HCT116 (cell line): ENCODE results near the gene SPRED1. TPM values are rescaled to one million over a fixed set of nuclear protein-coding genes. Genes with fewer than 3 reads are reported as not detected.

Source experiments
- ATAC-seq: fragments of 200-7000 bp; cut with Tn5 transposase; 2 replicates; pipeline ENCODE4 v1.9.1; 2020; ENCODE audit warnings: mild to moderate bottlenecking, moderate library complexity
- BruUV-seq: library from RNA; stranded (reverse); fragments of 400-500 nt; replicated peaks from 2 replicates; lab custom pipeline; 2021; lab: Mats Ljungman, UMichigan
- CTCF ChIA-PET: fragments of 300-600 bp; sonication (Branson Sonifier 250); formaldehyde crosslinking; loops from one replicate; lab custom pipeline; 2021; ENCODE audit warnings: antibody characterized with exemption; lab: Charles Lee
- POLR2A ChIA-PET: fragments of 300-600, 350-600 bp; sonication (Branson Sonifier 250); formaldehyde crosslinking; loops from one replicate; lab custom pipeline; 2021; ENCODE audit warnings: antibody characterized with exemption; lab: Charles Lee
- RAD21 ChIA-PET, 2 experiments: fragments of 300-600 bp; sonication (Branson Sonifier 250); formaldehyde crosslinking; loops; one replicate each; lab custom pipeline; 2023; ENCODE audit warnings: low total read pairs in 2 of 2; ENCODE audit not compliant: uncharacterized antibody in 2 of 2, unreplicated experiment in 2 of 2, low non-redundant PET in 1 of 2; lab: Charles Lee
- DNase-seq: peaks from one replicate; pipeline ENCODE4 v3.0.0-alpha.2; 2010; ENCODE audit warnings: low read depth, low spot score
- H2AFZ ChIP-seq: fragments of 200-600 bp; shearing (Covaris generic), sonication (generic); 2 replicates; pipeline ENCODE4 v1.6.1; 2017; ENCODE audit warnings: low read depth, mixed run types, mixed read lengths, antibody characterized with exemption, low read length; ENCODE audit not compliant: poor library complexity, severe bottlenecking
- H3K27ac ChIP-seq: 2 replicates; pipeline ENCODE4 v1.5.1; 2012; ENCODE audit warnings: low read depth, low read length
- H3K27me3 ChIP-seq: fragments of 200-600 bp; sonication (generic); 2 replicates; pipeline ENCODE4 v1.6.1; 2016; ENCODE audit warnings: mixed run types, low read length, mixed read lengths; ENCODE audit not compliant: insufficient read depth
- H3K36me3 ChIP-seq, 2 experiments: fragments of 200-500 bp in 1 of 2; fragments of 200-600 bp in 1 of 2; sonication (Bioruptor generic) in 1 of 2; sonication (generic) in 1 of 2; 2 replicates each; pipeline versions ENCODE4 v1.5.1 to v1.6.1; 2014 to 2016; ENCODE audit warnings: low read length in 2 of 2, inconsistent platforms in 1 of 2, mixed read lengths in 1 of 2, mixed run types in 1 of 2; ENCODE audit not compliant: insufficient read depth in 2 of 2, control insufficient read depth in 1 of 2
- H3K4me1 ChIP-seq, 2 experiments: fragments of 200-600 bp in 1 of 2; sonication (generic) in 1 of 2; 2 replicates each; pipeline versions ENCODE4 v1.5.1 to v1.6.1; 2012 to 2017; ENCODE audit warnings: low read length in 2 of 2, inconsistent platforms in 1 of 2, mild to moderate bottlenecking in 1 of 2, mixed read lengths in 1 of 2, mixed run types in 1 of 2, moderate library complexity in 1 of 2; ENCODE audit not compliant: insufficient read depth in 2 of 2, control insufficient read depth in 1 of 2
- H3K4me2 ChIP-seq: fragments of 200-600 bp; sonication (generic); 2 replicates; pipeline ENCODE4 v1.6.1; 2017; ENCODE audit warnings: mixed run types, low read length, mixed read lengths
- H3K4me3 ChIP-seq, 2 experiments: fragments of 200-600 bp in 1 of 2; sonication (generic) in 1 of 2; replicated peaks in 1 of 2; 2 replicates each; pipeline ENCODE4 v1.5.1; 2011 to 2016; ENCODE audit warnings: low read length in 2 of 2, control low read depth in 1 of 2, low read depth in 1 of 2, mild to moderate bottlenecking in 1 of 2, mixed read lengths in 1 of 2, mixed run types in 1 of 2
- H3K79me2 ChIP-seq: fragments of 200-600 bp; sonication (generic); 2 replicates; pipeline ENCODE4 v1.6.1; 2017; ENCODE audit warnings: mild to moderate bottlenecking, mixed run types, low read length, moderate library complexity, mixed read lengths; ENCODE audit not compliant: insufficient read depth
- H3K9ac ChIP-seq: fragments of 200-600 bp; sonication (generic); 2 replicates; pipeline ENCODE4 v1.6.1; 2016; ENCODE audit warnings: low read length, mixed read lengths
- H3K9me2 ChIP-seq: fragments of 200-600 bp; sonication (generic), shearing (Covaris generic); 2 replicates; pipeline ENCODE4 v1.6.1; 2017; ENCODE audit warnings: mixed run types, mild to moderate bottlenecking, moderate library complexity; ENCODE audit not compliant: insufficient read depth
- H3K9me3 ChIP-seq, 2 experiments: fragments of 200-500 bp in 1 of 2; fragments of 200-600 bp in 1 of 2; sonication (Bioruptor generic) in 1 of 2; sonication (generic) in 1 of 2; 2 replicates each; pipeline ENCODE4 v1.6.1; 2014 to 2017; ENCODE audit warnings: low read length in 2 of 2, mixed read lengths in 2 of 2, inconsistent platforms in 1 of 2, low read depth in 1 of 2, mild to moderate bottlenecking in 1 of 2, mixed run types in 1 of 2, moderate library complexity in 1 of 2; ENCODE audit not compliant: control insufficient read depth in 1 of 2, insufficient read depth in 1 of 2
- H4K20me1 ChIP-seq: fragments of 200-600 bp; sonication (generic), shearing (Covaris generic); 2 replicates; pipeline ENCODE4 v1.6.1; 2017; ENCODE audit warnings: mixed run types, mild to moderate bottlenecking, moderate library complexity; ENCODE audit not compliant: insufficient read depth
- EGR1 ChIP-seq: IDR thresholded peaks from 2 replicates; pipeline ENCODE4 v1.6.1; 2012; ENCODE audit warnings: low read depth
- EZH2 ChIP-seq: fragments of 200-600 bp; sonication (generic); IDR thresholded peaks from 2 replicates; pipeline ENCODE4 v1.6.1; 2017; ENCODE audit warnings: antibody characterized with exemption, mixed run types
- POLR2AphosphoS5 ChIP-seq: IDR thresholded peaks from 2 replicates; pipeline ENCODE4 v1.6.1; 2011; ENCODE audit warnings: mild to moderate bottlenecking, low read depth, low read length, moderate library complexity
- RAD21 ChIP-seq: IDR thresholded peaks from 2 replicates; pipeline ENCODE4 v1.6.1; 2012; ENCODE audit warnings: low read depth, mild to moderate bottlenecking
- SIN3A ChIP-seq: IDR thresholded peaks from 2 replicates; pipeline ENCODE4 v1.6.1; 2012; ENCODE audit warnings: low read depth
- YY1 ChIP-seq: IDR thresholded peaks from 2 replicates; pipeline ENCODE4 v1.6.1; 2011; ENCODE audit warnings: low read length, low read depth, moderate library complexity, mild to moderate bottlenecking; ENCODE audit not compliant: insufficient replicate concordance; ENCODE audit errors: extremely low read depth
- intact Hi-C: fragments of 100-400 bp; cut with micrococcal nuclease; formaldehyde crosslinking; loops from 2 replicates; pipeline ENCODE4 v1.10.0; 2022
- total RNA-seq: library from RNA; stranded (reverse); gene quantifications from one replicate; pipeline ENCODE4 v1.2.1, GENCODE V29; 2021; ENCODE audit not compliant: unreplicated experiment

SPRED1 gene
- total RNA-seq, 1 experiment from 2014 or later: 24.7 TPM

- ATAC-seq (no peak), DNase-seq (no peak)
- intact Hi-C loops: no loop called here
- ChIA-PET POLR2A (no interaction called here), RAD21 (no interaction called here), CTCF (no interaction called here)
- peaks cover 8 to 18% of the 10 kb centered on the region in 2 experiments for H3K4me1 ChIP-seq
- TF ChIP-seq RAD21: no peak
- TF ChIP-seq SIN3A: no peak
- no peak for TF ChIP-seq EGR1
- peaks cover 31% of the 10 kb centered on the region; the same call in 1 of the 2 replicates for H4K20me1 ChIP-seq
- no peak overlapping the region for H3K4me2 ChIP-seq
- H3K79me2 ChIP-seq: peaks cover 100% of the 10 kb centered on the region
- no peaks in the 10 kb centered on the region for H3K27me3 ChIP-seq
- no peaks in the 10 kb centered on the region for H3K36me3 ChIP-seq
- no peak overlapping the region for H3K4me3 ChIP-seq
- no peak overlapping the region for H3K9ac ChIP-seq
- no peaks in the 10 kb centered on the region for H3K9me3 ChIP-seq
- no peak overlapping the region for H3K27ac ChIP-seq
- H2AFZ ChIP-seq: no peak overlapping the region
- BruUV-seq: no TSS peak
- no peaks in the 10 kb centered on the region for H3K9me2 ChIP-seq
Measured at GRCh38 chr15:38257676-38258075, 5.0 kb downstream of the SPRED1 start.

DNA sequence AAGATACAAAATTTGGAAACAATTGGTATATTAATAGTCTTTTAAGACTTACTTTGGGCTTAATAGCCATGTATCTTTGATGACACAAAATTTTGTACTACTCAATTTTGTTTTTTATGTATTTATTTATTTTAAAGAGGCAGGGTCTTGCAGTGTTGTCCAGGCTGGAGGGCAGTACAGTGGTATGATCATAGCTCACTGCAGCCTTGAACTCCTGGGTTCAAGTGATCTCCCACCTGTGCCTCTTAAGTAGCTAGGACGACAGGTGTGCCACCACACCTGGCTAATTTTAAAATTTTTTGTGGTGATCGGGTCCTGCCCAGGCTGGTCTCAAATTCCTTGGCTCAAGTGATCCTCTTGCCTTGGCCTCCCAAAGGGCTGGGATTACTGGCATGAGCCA lies 6.5 kb downstream of the SPRED1 start:
- no peak overlapping the region for H3K9ac ChIP-seq
- H3K27ac ChIP-seq: no peak overlapping the region
- H3K36me3 ChIP-seq: no peaks in the 10 kb centered on the region
- no peaks in the 10 kb centered on the region for H3K9me2 ChIP-seq
- H3K4me1 ChIP-seq: peaks cover 8 to 12% of the 10 kb centered on the region in 2 experiments
- TF ChIP-seq POLR2AphosphoS5 (no peak), YY1 (no peak), EZH2 (no peak)
- ChIA-PET RAD21 (no interaction called here), POLR2A (no interaction called here), CTCF (no interaction called here)
- H3K4me2 ChIP-seq: no peak overlapping the region
- no TSS peak for BruUV-seq
- no peak overlapping the region for H2AFZ ChIP-seq
- intact Hi-C loops: no loop called here
- H4K20me1 ChIP-seq: peaks cover 43% of the 10 kb centered on the region; the same call in 1 of the 2 replicates
- H3K79me2 ChIP-seq: peaks cover 100% of the 10 kb centered on the region
- DNase-seq (no peak), ATAC-seq (no peak)
- no peaks in the 10 kb centered on the region for H3K9me3 ChIP-seq
- no peak overlapping the region for H3K4me3 ChIP-seq
- H3K27me3 ChIP-seq: no peaks in the 10 kb centered on the region
